NCI-H748 (cell line): ENCODE results near the gene EGFR.
"Not testable (repeated sequence)": the region's sequence is repeated elsewhere in the genome, so short reads cannot be mapped to it uniquely, and the experiment has no call there.

ENCODE experiments used
- DNase-seq: peaks from one replicate; lab custom pipeline; 2025; ENCODE audit not compliant: unreplicated experiment; lab: John Stamatoyannopoulos, UW

Gene EGFR

GRCh38 chr7:55034776-55035175 lies 16.0 kb downstream of the EGFR start:
- no peak for DNase-seq

GRCh38 chr7:55035410-55035809 lies 16.6 kb downstream of the EGFR start:
- DNase-seq, result not testable (repeated sequence)

GRCh38 chr7:55036950-55037736 lies 18.3 kb downstream of the EGFR start:
- no peak for DNase-seq

- DNase-seq, result no peak
These were observed 25.0 kb downstream of the EGFR start for GRCh38 chr7:55043691-55044370.

GRCh38 chr7:55044371-55044717 lies 25.5 kb downstream of the EGFR start:
- no peak for DNase-seq

GRCh38 chr7:55044791-55045190 lies 26.0 kb downstream of the EGFR start:
- DNase-seq, result no peak

- no peak for DNase-seq
These were observed 27.9 kb downstream of the EGFR start for GRCh38 chr7:55046582-55047342.

GRCh38 chr7:55048221-55048859 lies 29.5 kb downstream of the EGFR start:
- no peak for DNase-seq

- DNase-seq, result peak; percentile 23
These were observed 31.5 kb downstream of the EGFR start for GRCh38 chr7:55050281-55050680.

- DNase-seq, result no peak
These were observed 33.3 kb downstream of the EGFR start for GRCh38 chr7:55052081-55052480.

GRCh38 chr7:55052741-55053427 lies 34.1 kb downstream of the EGFR start:
- DNase-seq, result no peak

- no peak for DNase-seq
These were observed 35.1 kb downstream of the EGFR start for GRCh38 chr7:55053651-55054571.

GRCh38 chr7:55054758-55055157 lies 35.9 kb downstream of the EGFR start:
- no peak for DNase-seq

- DNase-seq, result no peak
These were observed 36.7 kb downstream of the EGFR start for GRCh38 chr7:55055479-55055878.

- DNase-seq, result no peak
These were observed 37.3 kb downstream of the EGFR start for GRCh38 chr7:55056068-55056467.

GRCh38 chr7:55056577-55057480 lies 38.0 kb downstream of the EGFR start:
- no peak for DNase-seq

GRCh38 chr7:55058314-55058713 lies 39.5 kb downstream of the EGFR start:
- no peak for DNase-seq

GRCh38 chr7:55059021-55059420 lies 40.2 kb downstream of the EGFR start:
- no peak for DNase-seq

- no peak for DNase-seq
These were observed 41.3 kb downstream of the EGFR start for GRCh38 chr7:55060085-55060484.
